H9 (cell line): ENCODE data around the gene IL1RL2. TPM values are rescaled to one million over a fixed set of nuclear protein-coding genes. Genes with fewer than 3 reads are reported as not detected.

Source experiments
- DNase-seq: peaks from one replicate; pipeline ENCODE4 v3.0.0-alpha.2; 2017
- H2AFZ ChIP-seq: one replicate; pipeline ENCODE4 v1.6.1; 2013; ENCODE audit warnings: mild to moderate bottlenecking, low read length, control low read depth, moderate library complexity
- H2AK5ac ChIP-seq: 2 replicates; pipeline ENCODE4 v1.6.1; 2013; ENCODE audit warnings: low read length, control low read depth, mixed read lengths; ENCODE audit not compliant: insufficient read length
- H2BK120ac ChIP-seq: one replicate; pipeline ENCODE4 v1.6.1; 2013; ENCODE audit warnings: low read depth, mild to moderate bottlenecking, low read length, control low read depth, inconsistent platforms; ENCODE audit not compliant: poor library complexity, severe bottlenecking
- H2BK12ac ChIP-seq: 2 replicates; pipeline ENCODE4 v1.6.1; 2013; ENCODE audit warnings: low read length, control low read depth, mixed read lengths, low read depth; ENCODE audit not compliant: insufficient read length
- H2BK15ac ChIP-seq: 2 replicates; pipeline ENCODE4 v1.6.1; 2013; ENCODE audit warnings: low read depth, low read length, control low read depth
- H2BK20ac ChIP-seq: one replicate; pipeline ENCODE4 v1.6.1; 2013; ENCODE audit warnings: low read depth, mild to moderate bottlenecking, low read length, control low read depth, inconsistent platforms; ENCODE audit not compliant: poor library complexity, severe bottlenecking
- H2BK5ac ChIP-seq: 2 replicates; pipeline ENCODE4 v1.6.1; 2013; ENCODE audit warnings: low read length, control low read depth, mixed read lengths; ENCODE audit not compliant: insufficient read length
- H3K14ac ChIP-seq: 2 replicates; pipeline ENCODE4 v1.6.1; 2013; ENCODE audit warnings: low read length, control low read depth; ENCODE audit not compliant: insufficient read depth
- H3K18ac ChIP-seq: 2 replicates; pipeline ENCODE4 v1.6.1; 2013; ENCODE audit warnings: low read depth, mild to moderate bottlenecking, mixed read lengths, low read length, control low read depth; ENCODE audit not compliant: insufficient read length
- H3K23ac ChIP-seq: 2 replicates; pipeline ENCODE4 v1.6.1; 2013; ENCODE audit warnings: low read length, control low read depth, mixed read lengths, low read depth; ENCODE audit not compliant: insufficient read length
- H3K23me2 ChIP-seq: 2 replicates; pipeline ENCODE4 v1.6.1; 2013; ENCODE audit warnings: low read depth, mild to moderate bottlenecking, mixed read lengths, low read length, control low read depth; ENCODE audit not compliant: insufficient read length, poor library complexity, severe bottlenecking
- H3K27ac ChIP-seq: 2 replicates; pipeline ENCODE4 v1.5.1; 2013; ENCODE audit warnings: low read length, control low read depth, mixed read lengths, low read depth; ENCODE audit not compliant: insufficient read length
- H3K27me3 ChIP-seq: 2 replicates; pipeline ENCODE4 v1.6.1; 2013; ENCODE audit warnings: low read length, control low read depth, inconsistent platforms; ENCODE audit not compliant: insufficient read depth
- H3K4ac ChIP-seq: 2 replicates; pipeline ENCODE4 v1.6.1; 2013; ENCODE audit warnings: low read depth, mild to moderate bottlenecking, control low read depth, inconsistent platforms, low read length, moderate library complexity
- H3K4me1 ChIP-seq: 2 replicates; pipeline ENCODE4 v1.6.1; 2013; ENCODE audit warnings: low read length, control low read depth, inconsistent platforms; ENCODE audit not compliant: insufficient read depth
- H3K4me2 ChIP-seq: 2 replicates; pipeline ENCODE4 v1.6.1; 2013; ENCODE audit warnings: low read length, control low read depth, mixed read lengths; ENCODE audit not compliant: insufficient read length, insufficient read depth
- H3K56ac ChIP-seq: 2 replicates; pipeline ENCODE4 v1.6.1; 2013; ENCODE audit warnings: low read depth, mild to moderate bottlenecking, mixed read lengths, low read length, control low read depth; ENCODE audit not compliant: insufficient read length
- H3K79me1 ChIP-seq: 2 replicates; pipeline ENCODE4 v1.6.1; 2013; ENCODE audit warnings: low read depth, mild to moderate bottlenecking, moderate library complexity, low read length, control low read depth, inconsistent platforms; ENCODE audit not compliant: insufficient read depth, poor library complexity, severe bottlenecking
- H3K79me2 ChIP-seq: 2 replicates; pipeline ENCODE4 v1.6.1; 2013; ENCODE audit warnings: low read length, control low read depth, inconsistent platforms; ENCODE audit not compliant: insufficient read depth
- H3K9ac ChIP-seq: 2 replicates; pipeline ENCODE4 v1.6.1; 2013; ENCODE audit warnings: low read length, control low read depth, mixed read lengths; ENCODE audit not compliant: insufficient read length; ENCODE audit errors: extremely low read depth
- H3K9me3 ChIP-seq: one replicate; pipeline ENCODE4 v1.6.1; 2013; ENCODE audit warnings: low read depth, low read length, inconsistent platforms; ENCODE audit not compliant: control insufficient read depth
- H3T11ph ChIP-seq: one replicate; pipeline ENCODE4 v1.6.1; 2013; ENCODE audit warnings: mild to moderate bottlenecking, low read length, control low read depth, inconsistent platforms
- H4K20me1 ChIP-seq: one replicate; pipeline ENCODE4 v1.6.1; 2013; ENCODE audit not compliant: control insufficient read depth, insufficient read length, insufficient read depth
- H4K5ac ChIP-seq: 2 replicates; pipeline ENCODE4 v1.6.1; 2013; ENCODE audit warnings: low read depth, mild to moderate bottlenecking, mixed read lengths, low read length, control low read depth; ENCODE audit not compliant: insufficient read length
- H4K8ac ChIP-seq: replicated peaks from 2 replicates; pipeline ENCODE4 v1.6.1; 2013; ENCODE audit warnings: low read length, control low read depth, mixed read lengths, low read depth; ENCODE audit not compliant: insufficient read length
- H4K91ac ChIP-seq: 2 replicates; pipeline ENCODE4 v1.6.1; 2013; ENCODE audit warnings: low read depth, mild to moderate bottlenecking, moderate library complexity, mixed read lengths, low read length, control low read depth; ENCODE audit not compliant: insufficient read length
- H3K27ac Mint-ChIP-seq, 3 experiments: 2 replicates in 2 of 3; 3 replicates in 1 of 3; pipeline ENCODE4 v1.8.0; 2020 to 2021; ENCODE audit warnings: mixed read lengths in 3 of 3, mild to moderate bottlenecking in 1 of 3, moderate library complexity in 1 of 3
- H3K27me3 Mint-ChIP-seq: 2 replicates; pipeline ENCODE4 v1.8.0; 2021; ENCODE audit warnings: low read depth, mild to moderate bottlenecking, moderate library complexity, mixed read lengths
- H3K36me3 Mint-ChIP-seq, 3 experiments: 2 replicates in 2 of 3; 3 replicates in 1 of 3; pipeline ENCODE4 v1.8.0; 2020 to 2021; ENCODE audit warnings: low read depth in 3 of 3, mixed read lengths in 3 of 3; ENCODE audit not compliant: insufficient read depth in 1 of 3
- H3K4me1 Mint-ChIP-seq, 2 experiments: 2 replicates each; pipeline ENCODE4 v1.8.0; 2020; ENCODE audit warnings: mixed read lengths in 2 of 2
- H3K4me3 Mint-ChIP-seq, 2 experiments: 2 replicates in 1 of 2; 3 replicates in 1 of 2; pipeline ENCODE4 v1.8.0; 2020 to 2021; ENCODE audit warnings: mild to moderate bottlenecking in 2 of 2, mixed read lengths in 2 of 2, moderate library complexity in 1 of 2
- H3K9me3 Mint-ChIP-seq, 2 experiments: 2 replicates in 1 of 2; 3 replicates in 1 of 2; pipeline ENCODE4 v1.8.0; 2020; ENCODE audit warnings: mild to moderate bottlenecking in 2 of 2, mixed read lengths in 2 of 2, moderate library complexity in 1 of 2
- WGBS: extraction: QIAGEN DNeasy Blood & Tissue Kit; methylation state at CpG from one replicate; pipeline ENCODE4 v1.1.7; 2013; ENCODE audit warnings: missing lambda C conversion rate, low lambda C conversion rate, mixed read lengths; ENCODE audit not compliant: insufficient read length; ENCODE audit errors: extremely low coverage; 5-methylcytosine and 5-hydroxymethylcytosine counted together
- total RNA-seq: library from RNA; stranded (reverse); gene quantifications from 2 replicates; pipeline ENCODE4 v1.2.1, GENCODE V29; 2021
- TF ChIP-seq, protein P1 (sequence below): fragments of 200-600 bp; sonication (generic); conservative IDR thresholded peaks from 3 replicates; pipeline ENCODE4 v1.8.0; 2021; ENCODE audit warnings: antibody characterized with exemption, mild to moderate bottlenecking

Gene IL1RL2
- total RNA-seq, 1 experiment from 2014 or later = not detected

DNA sequence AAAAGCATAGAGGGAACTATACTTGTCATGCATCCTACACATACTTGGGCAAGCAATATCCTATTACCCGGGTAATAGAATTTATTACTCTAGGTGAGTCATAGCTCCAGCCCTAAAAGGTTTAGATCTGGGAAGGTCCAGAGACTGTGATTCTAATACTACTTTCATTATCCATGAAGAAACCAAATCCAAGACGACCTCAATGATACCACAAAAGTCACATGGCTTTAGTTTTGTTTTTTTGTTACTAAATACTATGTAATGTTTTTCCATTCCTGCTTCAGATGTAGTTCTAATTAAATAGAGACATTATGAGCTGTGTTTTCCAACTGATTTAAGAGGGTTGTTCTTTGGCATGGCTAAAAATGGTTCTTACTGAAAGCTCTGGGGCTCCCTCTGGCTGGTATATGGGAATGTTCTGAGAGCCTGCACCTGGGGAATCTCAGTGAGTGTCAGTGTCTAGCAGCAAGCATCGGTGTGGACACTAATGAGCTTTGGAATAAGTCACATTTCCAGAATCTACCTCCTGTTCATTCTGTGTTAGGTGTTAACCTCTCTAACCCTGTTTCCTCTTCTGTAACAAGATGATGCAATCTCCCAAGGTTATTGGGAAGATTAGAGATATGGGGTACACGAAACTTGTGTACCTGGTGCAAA is 20.5 kb upstream of the IL1RL2 start:
- Histone ChIP-seq H3K9ac (no peak overlapping the region), H4K5ac (no peak overlapping the region), H3K27me3 (no peaks in the 10 kb centered on the region), H2BK5ac (no peak overlapping the region), H4K20me1 (no peaks in the 10 kb centered on the region), H2BK20ac (no peak overlapping the region), H3K79me2 (no peaks in the 10 kb centered on the region), H3K4me2 (no peak overlapping the region), H3K4me1 (no peaks in the 10 kb centered on the region), H3K27ac (no peak overlapping the region), H3T11ph (no peak overlapping the region), H4K8ac (no peak overlapping the region), H3K4ac (no peak overlapping the region), H3K23ac (no peak overlapping the region), H2BK120ac (no peak overlapping the region), H2BK12ac (no peak overlapping the region), H3K79me1 (no peaks in the 10 kb centered on the region), H2AK5ac (no peak overlapping the region), H3K9me3 (no peaks in the 10 kb centered on the region), H2BK15ac (no peak overlapping the region), H3K14ac (no peak overlapping the region), H3K23me2 (no peaks in the 10 kb centered on the region), H4K91ac (no peak overlapping the region), H3K56ac (no peak overlapping the region), H2AFZ (no peak overlapping the region), H3K18ac (no peak overlapping the region)
- Mint-ChIP-seq H3K27me3 (no peaks in the 10 kb centered on the region), H3K4me3 (no peak overlapping the region), H3K36me3 (no peaks in the 10 kb centered on the region), H3K9me3 (no peaks in the 10 kb centered on the region), H3K4me1 (peaks cover 1% of the 10 kb centered on the region in 2 experiments; a peak in 3 of 4 replicates), H3K27ac (no peak overlapping the region)
- DNase-seq = no peak
- TF ChIP-seq, protein P1, sequence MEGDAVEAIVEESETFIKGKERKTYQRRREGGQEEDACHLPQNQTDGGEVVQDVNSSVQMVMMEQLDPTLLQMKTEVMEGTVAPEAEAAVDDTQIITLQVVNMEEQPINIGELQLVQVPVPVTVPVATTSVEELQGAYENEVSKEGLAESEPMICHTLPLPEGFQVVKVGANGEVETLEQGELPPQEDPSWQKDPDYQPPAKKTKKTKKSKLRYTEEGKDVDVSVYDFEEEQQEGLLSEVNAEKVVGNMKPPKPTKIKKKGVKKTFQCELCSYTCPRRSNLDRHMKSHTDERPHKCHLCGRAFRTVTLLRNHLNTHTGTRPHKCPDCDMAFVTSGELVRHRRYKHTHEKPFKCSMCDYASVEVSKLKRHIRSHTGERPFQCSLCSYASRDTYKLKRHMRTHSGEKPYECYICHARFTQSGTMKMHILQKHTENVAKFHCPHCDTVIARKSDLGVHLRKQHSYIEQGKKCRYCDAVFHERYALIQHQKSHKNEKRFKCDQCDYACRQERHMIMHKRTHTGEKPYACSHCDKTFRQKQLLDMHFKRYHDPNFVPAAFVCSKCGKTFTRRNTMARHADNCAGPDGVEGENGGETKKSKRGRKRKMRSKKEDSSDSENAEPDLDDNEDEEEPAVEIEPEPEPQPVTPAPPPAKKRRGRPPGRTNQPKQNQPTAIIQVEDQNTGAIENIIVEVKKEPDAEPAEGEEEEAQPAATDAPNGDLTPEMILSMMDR = peak; percentile 58
- whole genome bisulfite sequencing = no CpG with 5 or more reads among the region's 4 CpGs
